Right lobe of liver (tissue), 6 donors: ENCODE data around the gene ISG15. TPM values are rescaled to one million over a fixed set of nuclear protein-coding genes. Genes with fewer than 3 reads are reported as not detected.

Experiments
- ATAC-seq, 4 donors: fragments of 200-7000 bp; cut with Tn5 transposase; one replicate each; pipeline ENCODE4 v1.9.1; 2020; ENCODE audit warnings: mild to moderate bottlenecking in 4 of 4, moderate library complexity in 4 of 4
- DNase-seq, 3 donors: peaks; one replicate each; pipeline ENCODE4 v3.0.0-alpha.2; 2020
- H3K27ac ChIP-seq, 3 donors: fragments of 200-600 bp; one replicate each; pipeline ENCODE4 v1.8.0; 2022
- H3K27me3 ChIP-seq, 2 donors: fragments of 200-600 bp; one replicate each; pipeline ENCODE4 v1.8.0; 2022
- H3K36me3 ChIP-seq, 4 donors: fragments of 200-600 bp; sonication (generic) in 1 of 4; one replicate each; pipeline versions ENCODE4 v1.5.1 to v1.8.0; 2017 to 2022; ENCODE audit warnings: control low read depth in 1 of 4
- H3K4me1 ChIP-seq, 4 donors: fragments of 200-600 bp; sonication (generic) in 1 of 4; one replicate each; pipeline versions ENCODE4 v1.5.1 to v1.8.0; 2017 to 2022; ENCODE audit warnings: control low read depth in 1 of 4
- H3K4me3 ChIP-seq, 3 donors: fragments of 200-600 bp; one replicate each; pipeline ENCODE4 v1.8.0; 2022
- H3K9me3 ChIP-seq, 4 donors: fragments of 200-600 bp; sonication (generic) in 1 of 4; one replicate each; pipeline versions ENCODE4 v1.5.1 to v1.8.0; 2017 to 2022; ENCODE audit warnings: control low read depth in 1 of 4
- POLR2A ChIP-seq: fragments of 450-650 bp; IDR thresholded peaks from one replicate; pipeline ENCODE4 v1.6.1; 2017; ENCODE audit warnings: antibody characterized with exemption, mild to moderate bottlenecking
- WGBS: methylation state at CpG from one replicate; pipeline ENCODE4 v1.1.6; 2018; ENCODE audit warnings: low coverage, low lambda C conversion rate; ENCODE audit not compliant: insufficient coverage; ENCODE audit errors: missing lambda C conversion rate; 5-methylcytosine and 5-hydroxymethylcytosine counted together
- intact Hi-C, 2 donors: fragments of 100-400 bp; cut with DNase I; formaldehyde crosslinking; loops; one replicate each; pipeline versions ENCODE4 v1.11.2 to v1.14.1; 2022
- total RNA-seq, 6 experiments: library from RNA; depleted of rRNA in 2 of 6; stranded (reverse); fragments of >200 nt in 2 of 6; fragmentation: NEBNext Ultra II Directional in 3 of 6; extraction: Animal tissue kit (Norgen Biotek cat#: 25700) in 3 of 6; gene quantifications; one replicate each; pipeline versions ENCODE4 v1.1.0 to v1.2.4, GENCODE V29; 2016 to 2023
- TF ChIP-seq, protein P1 (sequence below), 4 donors: fragments of 200-600 bp in 3 of 4; fragments of 450-650 bp in 1 of 4; IDR thresholded peaks; one replicate each; pipeline versions ENCODE4 v1.5.1 to v1.8.0; 2016 to 2022; ENCODE audit warnings: antibody characterized with exemption in 4 of 4, mild to moderate bottlenecking in 2 of 4
- donor health status: DM: no; HTN: yes; CAD: no.
- donor health status: DM: no; HTN: no; CAD: no.
- donor health status: DM: no; HTN: no; CAD: no.
- donor health status: DM: no; HTN: yes; CAD: no.
- donor health status: DM: no; HTN: yes; CAD: no.

The ISG15 gene
- total RNA-seq, 6 experiments from 2014 or later = 16.3 to 98.7 (median 26.4) TPM

DNA sequence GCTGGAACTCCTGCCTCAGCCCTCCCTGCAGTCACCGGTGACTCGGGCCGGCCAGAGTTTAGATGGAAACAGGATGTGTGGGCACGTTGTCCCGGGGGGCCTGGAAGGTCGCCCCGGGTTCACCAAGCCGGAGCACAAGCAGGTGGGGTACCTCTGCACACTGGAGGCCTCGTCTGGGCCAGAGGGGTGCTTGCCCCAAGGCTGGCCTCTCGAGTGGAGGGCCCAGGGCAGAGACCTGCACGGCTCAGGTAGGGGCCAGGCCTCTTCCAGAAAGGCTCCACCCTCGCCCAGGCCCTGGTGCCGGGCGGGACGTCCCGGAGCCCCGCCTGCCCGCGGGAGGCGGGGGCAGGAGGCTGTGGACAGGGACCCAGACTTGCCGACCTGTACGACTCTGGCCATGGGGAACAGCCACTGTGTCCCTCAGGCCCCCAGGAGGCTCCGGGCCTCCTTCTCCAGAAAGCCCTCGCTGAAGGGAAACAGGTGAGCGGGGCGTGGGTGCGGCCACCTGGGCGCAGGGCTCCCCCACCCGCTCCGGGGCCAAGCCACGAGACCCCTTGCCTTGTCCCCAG lies 47.1 kb upstream of the ISG15 start, which contains the start of gene PLEKHN1:
PLEKHN1 (plus strand) TSS at position 348 of the 569 bp plus-strand sequence; CDS start at position 398, 50 bp downstream.
- intact Hi-C loops = no loop called here
- H3K4me1 ChIP-seq = peaks cover 0 to 8% (median 2%) of the 10 kb centered on the region in 4 donors
- peak within 1 kb of the TSS; percentile 43 to 83 (median 52) for H3K27ac ChIP-seq
- 0% methylated on average over 3 of the region's 31 CpGs for WGBS
- TF ChIP-seq, protein P1, sequence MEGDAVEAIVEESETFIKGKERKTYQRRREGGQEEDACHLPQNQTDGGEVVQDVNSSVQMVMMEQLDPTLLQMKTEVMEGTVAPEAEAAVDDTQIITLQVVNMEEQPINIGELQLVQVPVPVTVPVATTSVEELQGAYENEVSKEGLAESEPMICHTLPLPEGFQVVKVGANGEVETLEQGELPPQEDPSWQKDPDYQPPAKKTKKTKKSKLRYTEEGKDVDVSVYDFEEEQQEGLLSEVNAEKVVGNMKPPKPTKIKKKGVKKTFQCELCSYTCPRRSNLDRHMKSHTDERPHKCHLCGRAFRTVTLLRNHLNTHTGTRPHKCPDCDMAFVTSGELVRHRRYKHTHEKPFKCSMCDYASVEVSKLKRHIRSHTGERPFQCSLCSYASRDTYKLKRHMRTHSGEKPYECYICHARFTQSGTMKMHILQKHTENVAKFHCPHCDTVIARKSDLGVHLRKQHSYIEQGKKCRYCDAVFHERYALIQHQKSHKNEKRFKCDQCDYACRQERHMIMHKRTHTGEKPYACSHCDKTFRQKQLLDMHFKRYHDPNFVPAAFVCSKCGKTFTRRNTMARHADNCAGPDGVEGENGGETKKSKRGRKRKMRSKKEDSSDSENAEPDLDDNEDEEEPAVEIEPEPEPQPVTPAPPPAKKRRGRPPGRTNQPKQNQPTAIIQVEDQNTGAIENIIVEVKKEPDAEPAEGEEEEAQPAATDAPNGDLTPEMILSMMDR (IDR thresholded peaks at IDR 0.05) = no peak
- no peak for TF ChIP-seq POLR2A
- peak; percentile 67 to 85 (median 74) for ATAC-seq
- H3K36me3 ChIP-seq = no peaks in the 10 kb centered on the region
- peak in 1 of 3 donors; percentile 66 for DNase-seq
- no peaks in the 10 kb centered on the region for H3K9me3 ChIP-seq
- H3K27me3 ChIP-seq = peaks cover 0 to 10% of the 10 kb centered on the region in 2 donors
- peak within 1 kb of the TSS; percentile 48 to 63 (median 57) for H3K4me3 ChIP-seq

DNA sequence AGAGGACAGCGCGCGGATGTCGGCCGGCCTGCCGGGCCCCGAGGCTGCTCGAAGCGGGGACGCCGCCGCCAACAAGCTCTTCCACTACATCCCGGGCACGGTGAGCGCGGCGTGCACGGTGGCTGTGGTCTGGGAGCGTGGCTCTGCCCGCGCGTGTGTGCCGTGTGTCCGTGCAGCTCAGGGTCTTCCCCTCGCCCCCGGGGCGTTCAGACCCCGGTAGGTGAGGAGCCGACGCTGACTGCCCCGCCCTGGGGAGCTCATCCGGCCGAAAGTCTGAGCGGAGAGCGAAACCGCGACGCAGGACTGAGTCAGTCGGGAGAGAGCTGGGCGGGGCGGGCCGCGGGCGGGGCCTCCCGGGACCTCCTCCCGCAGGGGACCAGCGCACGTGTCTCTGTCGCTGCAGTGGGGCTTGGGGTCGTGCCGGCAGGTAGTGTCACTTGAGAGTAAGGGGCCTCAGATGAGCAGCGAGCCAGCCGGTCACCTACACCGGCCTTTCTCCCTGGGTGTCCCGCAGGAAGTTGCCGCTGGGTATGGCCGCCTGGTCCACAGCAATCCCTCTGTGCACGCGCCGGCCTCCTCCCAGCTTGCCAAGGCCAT lies 46.5 kb upstream of the ISG15 start:
- Histone ChIP-seq H3K36me3 (no peaks in the 10 kb centered on the region), H3K9me3 (no peaks in the 10 kb centered on the region), H3K4me3 (peak overlapping the region; percentile 48 to 63 (median 57)), H3K27ac (peak overlapping the region; percentile 43 to 83 (median 52)), H3K27me3 (peaks cover 0 to 12% of the 10 kb centered on the region in 2 donors), H3K4me1 (peaks cover 0 to 8% (median 2%) of the 10 kb centered on the region in 4 donors)
- WGBS = 0% methylated on average over 25 of the region's 60 CpGs
- peak; percentile 49 for TF ChIP-seq POLR2A
- TF ChIP-seq, protein P1 (IDR thresholded peaks at IDR 0.05) = no peak
- DNase-seq = peak; percentile 76 to 88 (median 76)
- peak; percentile 82 to 88 (median 83) for ATAC-seq
- intact Hi-C loops = no loop called here

DNA sequence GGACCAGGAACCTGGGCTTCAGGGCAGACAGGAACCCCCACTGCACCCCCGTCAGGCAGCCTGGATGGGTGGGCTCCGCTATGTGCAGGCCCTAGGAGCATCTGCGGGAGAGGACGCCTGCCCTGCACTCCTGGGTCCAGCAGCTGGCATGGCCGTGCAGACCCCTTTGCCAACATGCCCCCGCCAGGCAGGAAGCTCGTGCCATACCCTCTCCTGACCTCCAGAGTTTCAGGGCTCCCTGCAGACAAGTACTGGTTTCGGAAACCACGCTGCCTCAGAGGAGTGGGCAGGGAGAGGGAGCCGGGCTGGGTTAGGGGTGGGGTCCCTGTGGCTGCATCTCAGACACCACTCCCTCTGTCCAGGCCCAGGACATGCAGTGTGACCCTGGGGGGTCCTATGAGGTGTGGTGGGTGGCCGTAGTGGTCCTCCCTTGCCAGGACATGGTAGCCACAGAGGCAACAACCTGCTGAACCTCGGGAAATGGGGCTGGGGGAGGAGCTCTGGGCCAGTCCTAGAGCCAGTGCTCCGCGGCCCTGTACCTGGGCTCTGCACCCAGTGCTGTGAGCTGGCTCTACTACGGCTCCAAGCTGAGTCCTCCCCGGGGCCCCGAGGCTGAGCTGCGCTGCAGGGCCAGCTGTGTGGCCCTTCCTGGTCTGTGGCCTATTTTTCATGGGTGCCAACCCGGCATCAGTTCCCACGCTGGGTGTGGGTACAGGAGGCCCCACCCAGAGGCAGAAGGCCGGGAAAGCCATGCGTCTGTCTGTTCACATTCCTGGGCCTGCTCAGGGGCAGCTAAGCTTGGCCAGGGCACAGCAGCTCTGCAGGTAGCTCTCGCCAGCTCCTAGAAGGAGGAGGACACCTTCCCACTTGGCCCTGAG lies 45.6 kb upstream of the ISG15 start:
- WGBS = no CpG with 5 or more reads among the region's 23 CpGs
- H3K4me1 ChIP-seq = peaks cover 0 to 8% (median 2%) of the 10 kb centered on the region in 4 donors
- intact Hi-C loops = no loop called here
- H3K27me3 ChIP-seq = peaks cover 0 to 12% of the 10 kb centered on the region in 2 donors
- TF ChIP-seq, protein P1 (IDR thresholded peaks at IDR 0.05) = no peak
- TF ChIP-seq POLR2A = no peak
- no peak overlapping the region for H3K27ac ChIP-seq
- peak in 1 of 3 donors; percentile 18 for DNase-seq
- H3K36me3 ChIP-seq = no peaks in the 10 kb centered on the region
- ATAC-seq = no peak
- no peak overlapping the region for H3K4me3 ChIP-seq
- H3K9me3 ChIP-seq = no peaks in the 10 kb centered on the region

DNA sequence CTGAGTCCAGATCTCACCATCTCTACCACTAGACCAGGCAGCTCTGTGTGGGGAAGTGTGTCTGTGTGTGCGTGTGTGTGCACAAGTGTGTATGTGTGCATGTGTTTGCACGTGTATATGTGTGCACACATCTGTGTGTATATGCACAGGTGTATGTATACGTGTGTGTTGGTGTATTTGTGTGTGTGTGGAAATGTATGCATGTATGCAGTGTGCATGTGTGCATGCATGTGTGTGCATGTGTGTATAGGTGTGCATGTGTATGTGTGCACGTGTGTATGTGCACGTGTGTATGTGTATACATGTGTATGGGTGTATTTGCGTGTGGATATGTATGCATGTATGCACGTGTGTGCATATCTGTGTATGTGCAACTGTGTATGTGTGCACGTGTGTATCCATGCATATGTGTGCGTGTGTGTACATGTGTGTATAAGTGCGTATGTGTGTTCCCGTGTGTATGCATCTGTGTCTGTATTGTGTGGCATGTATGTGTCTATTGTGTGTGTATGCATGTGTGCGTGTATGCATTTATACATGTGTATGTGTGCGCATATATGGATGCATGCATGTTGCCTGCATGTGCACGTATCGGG lies 43.9 kb upstream of the ISG15 start:
- 67% methylated on average over 14 of the region's 15 CpGs for WGBS
- intact Hi-C loops = no loop called here
- TF ChIP-seq POLR2A = no peak
- TF ChIP-seq, protein P1 (IDR thresholded peaks at IDR 0.05) = no peak
- H3K4me1 ChIP-seq = peaks cover 0 to 8% (median 2%) of the 10 kb centered on the region in 4 donors
- DNase-seq = no peak
- H3K9me3 ChIP-seq = no peaks in the 10 kb centered on the region
- no peaks in the 10 kb centered on the region for H3K36me3 ChIP-seq
- no peak for ATAC-seq
- H3K4me3 ChIP-seq = no peak overlapping the region
- H3K27me3 ChIP-seq = peaks cover 0 to 12% of the 10 kb centered on the region in 2 donors
- no peak overlapping the region for H3K27ac ChIP-seq
